ENCODE results near the gene AK8. TPM values are rescaled to one million over a fixed set of nuclear protein-coding genes. Genes with fewer than 3 reads are reported as not detected.
"Not testable (repeated sequence)": the region's sequence is repeated elsewhere in the genome, so short reads cannot be mapped to it uniquely, and the experiment has no call there.

Gene AK8
- total RNA-seq, 2 donors from 2014 or later = 0.24 to 0.63 TPM

DNA sequence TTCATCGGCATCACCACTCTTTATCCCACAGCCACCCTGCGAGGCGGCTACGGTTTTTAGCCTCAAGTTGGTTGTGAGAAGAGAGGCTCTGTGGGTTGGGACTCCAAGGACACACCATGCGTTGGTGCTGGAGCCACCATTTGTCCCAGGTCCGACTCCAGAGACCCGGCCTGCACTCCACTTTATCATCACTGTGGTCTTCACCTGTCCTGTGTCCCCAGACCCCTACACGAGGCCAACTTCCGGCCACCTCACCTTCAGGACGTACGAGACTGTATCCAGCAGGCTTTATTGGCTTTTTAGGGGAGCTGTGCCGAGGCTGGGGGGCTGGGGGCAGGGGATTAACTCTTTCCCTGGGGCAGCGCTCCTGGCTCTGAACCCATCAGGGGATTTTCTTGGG is 152.8 kb downstream of the AK8 start:
- H3K4me1 Mint-ChIP-seq (ENCODE audit: low read depth) = no peaks in the 10 kb centered on the region
- H3K27ac Mint-ChIP-seq = no peak overlapping the region
- no peak for ATAC-seq (replicated peaks in 1 of 2)
- no peaks in the 10 kb centered on the region for H3K9me3 Mint-ChIP-seq
- DNase-seq = no peak
- no peak overlapping the region for H3K4me3 Mint-ChIP-seq
- peaks cover 6% of the 10 kb centered on the region for H3K27me3 Mint-ChIP-seq (ENCODE audit: low read depth)
- H3K36me3 Mint-ChIP-seq (ENCODE audit: insufficient read depth in 2 of 2) = no peaks in the 10 kb centered on the region

GRCh38 chr9:132723809-132724208 is 154.3 kb downstream of the AK8 start:
- Mint-ChIP-seq H3K27ac (no peak overlapping the region), H3K36me3 (ENCODE audit: insufficient read depth in 2 of 2) (no peaks in the 10 kb centered on the region), H3K4me3 (no peak overlapping the region), H3K4me1 (ENCODE audit: low read depth) (no peaks in the 10 kb centered on the region), H3K27me3 (ENCODE audit: low read depth) (peaks cover 20% of the 10 kb centered on the region), H3K9me3 (no peaks in the 10 kb centered on the region)
- ATAC-seq (replicated peaks in 1 of 2) (no peak), DNase-seq (no peak)

- no peak overlapping the region for H3K4me3 Mint-ChIP-seq
- H3K36me3 Mint-ChIP-seq (ENCODE audit: insufficient read depth in 2 of 2) = no peaks in the 10 kb centered on the region
- no peak overlapping the region for H3K27ac Mint-ChIP-seq
- peaks cover 27% of the 10 kb centered on the region for H3K27me3 Mint-ChIP-seq (ENCODE audit: low read depth)
- ATAC-seq (replicated peaks in 1 of 2) = no peak
- no peak for DNase-seq
- H3K9me3 Mint-ChIP-seq = no peaks in the 10 kb centered on the region
- no peaks in the 10 kb centered on the region for H3K4me1 Mint-ChIP-seq (ENCODE audit: low read depth)
Measured at GRCh38 chr9:132722564-132723065, 155.5 kb downstream of the AK8 start.

DNA sequence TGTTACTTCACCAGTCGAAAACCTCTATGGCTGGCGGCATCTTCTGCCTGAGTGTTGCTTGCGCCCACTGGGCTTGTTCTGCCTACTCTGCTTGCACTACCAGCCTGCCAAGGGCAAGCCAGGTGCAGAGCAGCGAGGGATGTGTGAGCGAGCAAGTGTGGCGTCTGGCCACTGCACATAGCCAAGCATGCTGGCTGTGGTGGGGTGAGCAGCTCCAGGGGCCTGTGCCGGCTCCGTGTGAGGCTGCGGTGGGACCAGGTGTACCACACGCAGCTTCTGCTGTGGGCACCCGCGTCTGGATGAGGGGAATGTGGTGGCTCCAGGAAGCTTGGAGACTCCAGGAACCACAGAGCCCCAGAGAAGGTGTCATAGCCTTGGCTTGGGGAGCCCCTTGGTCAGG is 156.4 kb downstream of the AK8 start:
- H3K27ac Mint-ChIP-seq = no peak overlapping the region
- no peaks in the 10 kb centered on the region for H3K36me3 Mint-ChIP-seq (ENCODE audit: insufficient read depth in 2 of 2)
- no peak for ATAC-seq (replicated peaks in 1 of 2)
- no peak for DNase-seq
- H3K27me3 Mint-ChIP-seq (ENCODE audit: low read depth) = peaks cover 32% of the 10 kb centered on the region
- H3K4me3 Mint-ChIP-seq = no peak overlapping the region
- no peaks in the 10 kb centered on the region for H3K4me1 Mint-ChIP-seq (ENCODE audit: low read depth)
- no peaks in the 10 kb centered on the region for H3K9me3 Mint-ChIP-seq

DNA sequence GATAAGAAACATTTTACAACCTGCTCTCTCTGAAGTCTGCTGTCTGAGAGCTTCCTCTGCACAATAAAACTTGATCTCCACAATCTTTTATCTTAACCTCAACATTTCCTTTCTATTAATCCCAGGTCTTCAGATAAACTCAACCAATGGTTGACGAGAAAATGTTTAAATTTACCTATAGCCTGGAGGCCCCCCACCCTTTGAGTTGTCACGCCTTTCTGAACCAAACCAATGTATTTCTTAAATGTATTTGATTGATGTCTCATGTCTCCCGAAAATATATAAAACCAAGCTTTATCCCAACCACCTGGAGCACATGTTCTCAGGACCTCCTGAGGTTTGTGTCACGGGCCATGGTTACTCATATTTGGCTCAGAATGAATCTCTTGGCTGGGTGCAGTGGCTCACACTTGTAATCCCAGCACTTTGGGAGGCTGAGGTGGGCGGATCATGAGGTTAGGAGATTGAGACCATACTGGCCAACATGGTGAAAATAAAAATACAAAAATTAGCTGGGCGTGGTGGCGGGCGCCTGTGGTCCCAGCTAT is 159.6 kb downstream of the AK8 start:
- not testable (repeated sequence) for H3K4me1 Mint-ChIP-seq (ENCODE audit: low read depth); H3K27ac Mint-ChIP-seq; H3K36me3 Mint-ChIP-seq (ENCODE audit: insufficient read depth in 2 of 2); DNase-seq; H3K4me3 Mint-ChIP-seq; ATAC-seq (replicated peaks in 1 of 2); H3K9me3 Mint-ChIP-seq
- H3K27me3 Mint-ChIP-seq (ENCODE audit: low read depth) = peaks cover 32% of the 10 kb centered on the region

DNA sequence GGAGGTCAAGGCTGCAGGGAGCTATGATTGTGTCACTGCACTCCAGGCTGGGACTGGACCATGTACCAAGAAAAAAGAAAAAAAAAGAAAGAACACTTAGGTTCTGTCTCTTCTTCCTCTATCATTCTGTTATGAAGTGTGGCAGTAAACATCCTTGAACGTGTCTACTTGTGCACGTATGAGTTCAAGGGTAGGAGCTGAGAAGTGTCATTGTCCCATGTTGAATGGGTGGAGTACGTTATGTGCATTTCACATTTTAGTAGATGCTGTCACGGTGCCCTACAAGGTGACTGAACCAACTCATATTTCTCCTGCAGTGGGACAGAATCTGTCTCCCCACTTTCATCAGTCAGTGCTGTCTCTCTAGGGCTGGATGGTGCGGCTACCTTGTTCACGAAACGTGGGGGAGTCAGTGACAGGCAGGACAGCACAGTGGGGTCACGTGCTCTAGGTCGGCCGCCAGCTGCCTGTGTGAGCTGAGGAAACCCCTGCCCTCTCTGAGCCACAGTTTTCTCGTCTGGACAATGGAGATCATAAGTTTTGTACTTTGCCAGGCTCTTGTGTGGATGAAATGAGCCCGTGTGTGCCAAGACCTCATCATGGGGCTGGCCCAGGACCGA is 160.6 kb downstream of the AK8 start:
- no peak overlapping the region for H3K27ac Mint-ChIP-seq
- ATAC-seq (replicated peaks in 1 of 2) = no peak
- no peaks in the 10 kb centered on the region for H3K36me3 Mint-ChIP-seq (ENCODE audit: insufficient read depth in 2 of 2)
- no peak overlapping the region for H3K4me3 Mint-ChIP-seq
- DNase-seq = no peak
- peaks cover 32% of the 10 kb centered on the region for H3K27me3 Mint-ChIP-seq (ENCODE audit: low read depth)
- no peaks in the 10 kb centered on the region for H3K4me1 Mint-ChIP-seq (ENCODE audit: low read depth)
- H3K9me3 Mint-ChIP-seq = no peaks in the 10 kb centered on the region

- ATAC-seq (replicated peaks in 1 of 2) (no peak), DNase-seq (no peak)
- H3K4me1 Mint-ChIP-seq (ENCODE audit: low read depth) = no peaks in the 10 kb centered on the region
- H3K9me3 Mint-ChIP-seq = no peaks in the 10 kb centered on the region
- no peak overlapping the region for H3K4me3 Mint-ChIP-seq
- no peaks in the 10 kb centered on the region for H3K36me3 Mint-ChIP-seq (ENCODE audit: insufficient read depth in 2 of 2)
- no peak overlapping the region for H3K27ac Mint-ChIP-seq
- H3K27me3 Mint-ChIP-seq (ENCODE audit: low read depth) = peaks cover 32% of the 10 kb centered on the region
Measured at GRCh38 chr9:132716007-132716406, 162.1 kb downstream of the AK8 start.

GRCh38 chr9:132712753-132713152 is 165.3 kb downstream of the AK8 start:
- DNase-seq (no peak), ATAC-seq (replicated peaks in 1 of 2) (peak; percentile 66 to 67)
- Mint-ChIP-seq H3K36me3 (ENCODE audit: insufficient read depth in 2 of 2) (no peaks in the 10 kb centered on the region), H3K27me3 (ENCODE audit: low read depth) (peaks cover 8% of the 10 kb centered on the region), H3K27ac (no peak overlapping the region), H3K4me1 (ENCODE audit: low read depth) (no peaks in the 10 kb centered on the region), H3K9me3 (no peaks in the 10 kb centered on the region), H3K4me3 (no peak overlapping the region)

DNA sequence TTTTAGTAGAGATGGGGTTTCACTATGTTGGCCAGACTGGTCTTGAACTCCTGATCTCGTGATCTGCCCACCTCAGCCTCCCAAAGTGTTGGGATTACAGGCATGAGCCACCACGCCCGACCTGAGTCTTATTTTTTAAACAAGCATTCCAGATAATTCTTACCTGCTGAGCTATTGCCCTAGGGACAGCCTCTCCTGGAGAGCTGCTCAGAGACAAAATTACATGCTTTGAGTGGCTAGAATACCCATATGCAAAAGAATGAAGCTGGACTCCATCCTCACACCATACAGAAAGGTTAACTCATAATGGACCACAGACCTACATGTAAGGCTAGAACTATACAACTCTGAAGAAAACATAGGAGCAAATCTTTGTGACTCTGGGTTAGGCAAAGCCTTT is 166.2 kb downstream of the AK8 start:
- no peaks in the 10 kb centered on the region for H3K27me3 Mint-ChIP-seq (ENCODE audit: low read depth)
- H3K9me3 Mint-ChIP-seq = no peaks in the 10 kb centered on the region
- ATAC-seq (replicated peaks in 1 of 2) = no peak
- H3K4me3 Mint-ChIP-seq = no peak overlapping the region
- no peak overlapping the region for H3K27ac Mint-ChIP-seq
- H3K4me1 Mint-ChIP-seq (ENCODE audit: low read depth) = no peaks in the 10 kb centered on the region
- no peaks in the 10 kb centered on the region for H3K36me3 Mint-ChIP-seq (ENCODE audit: insufficient read depth in 2 of 2)
- no peak for DNase-seq

GRCh38 chr9:132711152-132711551 is 166.9 kb downstream of the AK8 start:
- H3K4me1 Mint-ChIP-seq (ENCODE audit: low read depth); DNase-seq; H3K27me3 Mint-ChIP-seq (ENCODE audit: low read depth); H3K27ac Mint-ChIP-seq; H3K4me3 Mint-ChIP-seq; ATAC-seq (replicated peaks in 1 of 2); H3K9me3 Mint-ChIP-seq; H3K36me3 Mint-ChIP-seq (ENCODE audit: insufficient read depth in 2 of 2): not testable (repeated sequence)

GRCh38 chr9:132710333-132710732 is 167.8 kb downstream of the AK8 start:
- H3K36me3 Mint-ChIP-seq (ENCODE audit: insufficient read depth in 2 of 2) = no peaks in the 10 kb centered on the region
- DNase-seq = no peak
- no peaks in the 10 kb centered on the region for H3K9me3 Mint-ChIP-seq
- H3K4me3 Mint-ChIP-seq = no peak overlapping the region
- no peak for ATAC-seq (replicated peaks in 1 of 2)
- no peaks in the 10 kb centered on the region for H3K4me1 Mint-ChIP-seq (ENCODE audit: low read depth)
- H3K27me3 Mint-ChIP-seq (ENCODE audit: low read depth) = no peaks in the 10 kb centered on the region
- no peak overlapping the region for H3K27ac Mint-ChIP-seq

DNA sequence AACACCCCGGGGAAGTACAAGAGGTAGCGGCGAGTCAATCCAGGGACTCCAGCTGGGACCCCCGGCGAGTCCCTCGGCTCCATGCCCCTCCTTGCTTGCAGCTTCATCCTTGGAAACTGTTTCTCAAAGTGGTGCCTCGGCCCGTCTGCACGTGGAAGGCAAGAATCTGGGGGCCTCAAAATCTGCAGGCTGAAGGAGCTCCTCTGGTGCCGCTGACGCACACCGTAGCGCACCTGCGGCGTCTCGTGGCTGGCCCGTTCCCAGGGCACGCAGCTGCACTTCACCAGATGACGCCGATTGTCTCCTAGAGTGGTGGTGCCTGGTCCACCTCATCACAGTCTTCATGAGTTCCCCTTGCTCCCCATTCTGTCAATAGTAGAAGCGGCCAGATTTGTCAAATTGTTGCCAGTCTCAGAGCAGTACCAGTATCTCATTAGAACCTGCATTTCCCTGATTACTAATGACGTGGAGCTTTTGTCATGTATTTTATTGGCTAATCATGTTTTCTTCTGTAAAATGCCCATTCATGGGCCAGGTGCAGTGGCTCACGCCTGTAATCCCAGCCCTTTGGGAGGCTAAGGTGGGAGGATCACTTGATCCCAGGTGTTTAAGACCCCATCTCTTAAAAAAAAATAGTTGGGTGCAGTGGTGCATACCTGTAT is 169.2 kb downstream of the AK8 start:
- no peak overlapping the region for H3K4me3 Mint-ChIP-seq
- H3K36me3 Mint-ChIP-seq (ENCODE audit: insufficient read depth in 2 of 2) = no peaks in the 10 kb centered on the region
- peaks cover 10% of the 10 kb centered on the region for H3K27me3 Mint-ChIP-seq (ENCODE audit: low read depth)
- H3K4me1 Mint-ChIP-seq (ENCODE audit: low read depth) = peaks cover 5% of the 10 kb centered on the region
- ATAC-seq (replicated peaks in 1 of 2) (no peak), DNase-seq (no peak)
- no peak overlapping the region for H3K27ac Mint-ChIP-seq
- no peaks in the 10 kb centered on the region for H3K9me3 Mint-ChIP-seq

DNA sequence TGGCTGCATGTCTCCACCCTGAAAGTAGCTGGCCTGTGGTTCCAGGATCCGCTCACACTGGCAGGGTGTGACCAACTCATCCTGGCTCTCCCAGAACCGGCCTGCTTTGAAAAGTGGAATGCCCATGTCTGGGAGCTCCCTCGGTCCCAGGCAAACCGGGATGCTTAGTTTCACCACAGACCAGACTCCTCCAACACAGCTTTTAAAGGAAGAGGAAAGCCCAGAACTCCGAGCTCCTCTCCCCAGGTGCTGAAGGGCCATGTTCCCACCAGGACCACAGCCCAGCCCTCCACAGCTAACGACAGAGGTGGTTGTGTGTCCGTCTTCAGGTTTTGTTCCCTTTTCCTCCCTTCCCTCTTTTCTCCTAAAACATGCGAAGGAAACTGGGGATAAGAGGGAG is 169.8 kb downstream of the AK8 start:
- Mint-ChIP-seq H3K27ac (no peak overlapping the region), H3K9me3 (no peaks in the 10 kb centered on the region), H3K27me3 (ENCODE audit: low read depth) (peaks cover 12% of the 10 kb centered on the region), H3K4me3 (no peak overlapping the region), H3K36me3 (ENCODE audit: insufficient read depth in 2 of 2) (no peaks in the 10 kb centered on the region), H3K4me1 (ENCODE audit: low read depth) (peaks cover 5% of the 10 kb centered on the region)
- DNase-seq (no peak), ATAC-seq (replicated peaks in 1 of 2) (no peak)
